ENCODE results near the gene NF2. TPM values are rescaled to one million over a fixed set of nuclear protein-coding genes. Genes with fewer than 3 reads are reported as not detected.

Gene NF2
- polyA plus RNA-seq, 2 donors: 7.5 to 8.3 TPM

- Histone ChIP-seq H3K27ac (ENCODE audit: low read depth in 2 of 2, low read length in 1 of 2) (no peak overlapping the region), H3K9me3 (ENCODE audit: control insufficient read depth in 2 of 2, insufficient read depth in 1 of 2, low read depth in 1 of 2, low read length in 1 of 2) (no peaks in the 10 kb centered on the region), H3K4me3 (ENCODE audit: low read depth in 1 of 2, low read length in 2 of 2) (no peak overlapping the region), H3K36me3 (ENCODE audit: control insufficient read depth in 2 of 2, insufficient read depth in 2 of 2, low read length in 1 of 2) (peaks cover 18 to 46% of the 10 kb centered on the region in 2 donors), H3K27me3 (ENCODE audit: control insufficient read depth in 1 of 2, insufficient read depth in 2 of 2, low read length in 2 of 2) (no peaks in the 10 kb centered on the region), H3K4me1 (ENCODE audit: control insufficient read depth in 2 of 2, insufficient read depth in 2 of 2, low read length in 1 of 2) (no peaks in the 10 kb centered on the region)
- 93 to 94% methylated on average over 14 of the region's 14 CpGs for WGBS, 2 donors
These were observed 70.1 kb downstream of the NF2 start for GRCh38 chr22:29673361-29674066.

GRCh38 chr22:29674121-29674520, 70.7 kb downstream of the NF2 start:
- 90 to 96% methylated on average over 8 of the region's 8 CpGs for WGBS, 2 donors
- no peaks in the 10 kb centered on the region for H3K27me3 ChIP-seq (ENCODE audit: control insufficient read depth in 1 of 2, insufficient read depth in 2 of 2, low read length in 2 of 2)
- no peak overlapping the region for H3K4me3 ChIP-seq (ENCODE audit: low read depth in 1 of 2, low read length in 2 of 2)
- no peak overlapping the region for H3K27ac ChIP-seq (ENCODE audit: low read depth in 2 of 2, low read length in 1 of 2)
- no peaks in the 10 kb centered on the region for H3K9me3 ChIP-seq (ENCODE audit: control insufficient read depth in 2 of 2, insufficient read depth in 1 of 2, low read depth in 1 of 2, low read length in 1 of 2)
- H3K36me3 ChIP-seq (ENCODE audit: control insufficient read depth in 2 of 2, insufficient read depth in 2 of 2, low read length in 1 of 2): peaks cover 18 to 50% of the 10 kb centered on the region in 2 donors
- no peaks in the 10 kb centered on the region for H3K4me1 ChIP-seq (ENCODE audit: control insufficient read depth in 2 of 2, insufficient read depth in 2 of 2, low read length in 1 of 2)

GRCh38 chr22:29679316-29679715, 75.9 kb downstream of the NF2 start:
- peaks cover 21 to 43% of the 10 kb centered on the region in 2 donors for H3K36me3 ChIP-seq (ENCODE audit: control insufficient read depth in 2 of 2, insufficient read depth in 2 of 2, low read length in 1 of 2)
- WGBS, 2 donors: 79 to 80% methylated on average over 1 of the region's 1 CpG
- H3K4me1 ChIP-seq (ENCODE audit: control insufficient read depth in 2 of 2, insufficient read depth in 2 of 2, low read length in 1 of 2): no peaks in the 10 kb centered on the region
- H3K27me3 ChIP-seq (ENCODE audit: control insufficient read depth in 1 of 2, insufficient read depth in 2 of 2, low read length in 2 of 2): no peaks in the 10 kb centered on the region
- H3K4me3 ChIP-seq (ENCODE audit: low read depth in 1 of 2, low read length in 2 of 2): no peak overlapping the region
- no peaks in the 10 kb centered on the region for H3K9me3 ChIP-seq (ENCODE audit: control insufficient read depth in 2 of 2, insufficient read depth in 1 of 2, low read depth in 1 of 2, low read length in 1 of 2)
- H3K27ac ChIP-seq (ENCODE audit: low read depth in 2 of 2, low read length in 1 of 2): no peak overlapping the region

- H3K36me3 ChIP-seq (ENCODE audit: control insufficient read depth in 2 of 2, insufficient read depth in 2 of 2, low read length in 1 of 2): peaks cover 11 to 29% of the 10 kb centered on the region in 2 donors
These were observed 80.1 kb downstream of the NF2 start for GRCh38 chr22:29683536-29683935.

GRCh38 chr22:29684244-29684643, 80.8 kb downstream of the NF2 start:
- 95 to 97% methylated on average over 4 of the region's 4 CpGs for WGBS, 2 donors
- Histone ChIP-seq H3K4me1 (ENCODE audit: control insufficient read depth in 2 of 2, insufficient read depth in 2 of 2, low read length in 1 of 2) (no peaks in the 10 kb centered on the region), H3K27me3 (ENCODE audit: control insufficient read depth in 1 of 2, insufficient read depth in 2 of 2, low read length in 2 of 2) (no peaks in the 10 kb centered on the region), H3K4me3 (ENCODE audit: low read depth in 1 of 2, low read length in 2 of 2) (no peak overlapping the region), H3K9me3 (ENCODE audit: control insufficient read depth in 2 of 2, insufficient read depth in 1 of 2, low read depth in 1 of 2, low read length in 1 of 2) (no peaks in the 10 kb centered on the region), H3K36me3 (ENCODE audit: control insufficient read depth in 2 of 2, insufficient read depth in 2 of 2, low read length in 1 of 2) (peaks cover 8 to 26% of the 10 kb centered on the region in 2 donors), H3K27ac (ENCODE audit: low read depth in 2 of 2, low read length in 1 of 2) (no peak overlapping the region)

More at GRCh38 chr22:29683536-29683935, 80.1 kb downstream of the NF2 start:
- 85 to 95% methylated on average over 4 of the region's 4 CpGs for WGBS, 2 donors
- H3K4me1 ChIP-seq (ENCODE audit: control insufficient read depth in 2 of 2, insufficient read depth in 2 of 2, low read length in 1 of 2): no peaks in the 10 kb centered on the region
- no peaks in the 10 kb centered on the region for H3K27me3 ChIP-seq (ENCODE audit: control insufficient read depth in 1 of 2, insufficient read depth in 2 of 2, low read length in 2 of 2)
- no peak overlapping the region for H3K27ac ChIP-seq (ENCODE audit: low read depth in 2 of 2, low read length in 1 of 2)
- H3K9me3 ChIP-seq (ENCODE audit: control insufficient read depth in 2 of 2, insufficient read depth in 1 of 2, low read depth in 1 of 2, low read length in 1 of 2): no peaks in the 10 kb centered on the region
- no peak overlapping the region for H3K4me3 ChIP-seq (ENCODE audit: low read depth in 1 of 2, low read length in 2 of 2)

DNA sequence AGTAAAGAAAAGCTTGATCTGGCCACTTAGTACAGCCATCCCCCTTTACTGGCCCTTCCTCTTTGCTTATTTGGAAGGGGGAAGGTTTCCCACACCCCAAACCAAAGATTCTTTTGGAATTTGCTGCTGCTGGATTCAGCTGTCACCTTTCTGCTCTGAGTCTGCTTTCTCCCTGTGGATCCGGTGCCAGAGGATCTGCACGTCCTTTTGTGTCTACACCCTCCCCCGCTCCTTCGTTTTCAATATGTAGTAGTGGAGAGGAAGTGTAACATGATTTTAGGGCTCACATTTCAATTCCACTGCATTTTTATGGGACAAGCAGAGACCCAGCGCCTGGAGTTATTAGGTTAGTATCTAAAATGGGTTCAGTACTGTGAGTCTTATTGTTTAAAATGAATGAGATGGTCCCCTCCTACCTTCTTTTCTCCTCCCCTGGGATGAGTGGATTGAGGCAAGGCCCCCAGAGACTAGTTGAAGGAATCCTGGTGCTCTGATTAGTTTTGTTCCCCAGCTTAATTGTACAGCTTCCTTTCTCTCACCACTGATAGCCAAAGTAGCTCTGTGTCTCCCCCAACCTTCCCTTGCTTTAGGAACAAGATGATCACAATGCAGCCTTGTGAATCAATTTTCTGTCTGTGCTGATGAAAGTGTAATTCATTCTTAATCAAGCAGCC, 85.9 kb downstream of the NF2 start:
- H3K9me3 ChIP-seq (ENCODE audit: control insufficient read depth in 2 of 2, insufficient read depth in 1 of 2, low read depth in 1 of 2, low read length in 1 of 2): no peaks in the 10 kb centered on the region
- peaks cover 0 to 18% of the 10 kb centered on the region in 2 donors for H3K36me3 ChIP-seq (ENCODE audit: control insufficient read depth in 2 of 2, insufficient read depth in 2 of 2, low read length in 1 of 2)
- no peak overlapping the region for H3K4me3 ChIP-seq (ENCODE audit: low read depth in 1 of 2, low read length in 2 of 2)
- H3K27me3 ChIP-seq (ENCODE audit: control insufficient read depth in 1 of 2, insufficient read depth in 2 of 2, low read length in 2 of 2): no peaks in the 10 kb centered on the region
- 72 to 83% methylated on average over 5 of the region's 5 CpGs for WGBS, 2 donors
- peaks cover 3 to 11% of the 10 kb centered on the region in 2 donors for H3K4me1 ChIP-seq (ENCODE audit: control insufficient read depth in 2 of 2, insufficient read depth in 2 of 2, low read length in 1 of 2)
- H3K27ac ChIP-seq (ENCODE audit: low read depth in 2 of 2, low read length in 1 of 2): no peak overlapping the region

DNA sequence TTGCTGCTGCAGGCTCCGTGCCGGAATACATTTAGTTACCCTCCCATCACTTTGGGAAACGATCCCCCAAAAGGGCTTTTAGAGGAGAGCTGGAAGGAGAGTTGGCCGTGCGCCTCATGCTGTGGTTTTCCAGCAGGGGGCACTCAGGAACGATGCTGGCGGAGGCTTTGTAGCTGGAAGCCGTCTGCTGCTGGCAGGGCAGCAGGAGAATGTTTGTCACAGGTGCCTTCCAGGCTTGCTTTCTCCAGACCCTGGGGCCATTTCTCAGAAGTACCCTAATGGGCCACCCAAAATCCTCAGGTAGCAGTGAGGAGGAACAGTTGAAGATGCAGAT, 86.4 kb downstream of the NF2 start:
- Histone ChIP-seq H3K36me3 (ENCODE audit: control insufficient read depth in 2 of 2, insufficient read depth in 2 of 2, low read length in 1 of 2) (peaks cover 0 to 20% of the 10 kb centered on the region in 2 donors), H3K27ac (ENCODE audit: low read depth in 2 of 2, low read length in 1 of 2) (no peak overlapping the region), H3K4me3 (ENCODE audit: low read depth in 1 of 2, low read length in 2 of 2) (no peak overlapping the region), H3K9me3 (ENCODE audit: control insufficient read depth in 2 of 2, insufficient read depth in 1 of 2, low read depth in 1 of 2, low read length in 1 of 2) (no peaks in the 10 kb centered on the region), H3K4me1 (ENCODE audit: control insufficient read depth in 2 of 2, insufficient read depth in 2 of 2, low read length in 1 of 2) (peaks cover 5 to 11% of the 10 kb centered on the region in 2 donors), H3K27me3 (ENCODE audit: control insufficient read depth in 1 of 2, insufficient read depth in 2 of 2, low read length in 2 of 2) (no peaks in the 10 kb centered on the region)
- 34 to 38% methylated on average over 8 of the region's 8 CpGs for WGBS, 2 donors

- Histone ChIP-seq H3K4me3 (ENCODE audit: low read depth in 1 of 2, low read length in 2 of 2) (no peak overlapping the region), H3K27me3 (ENCODE audit: control insufficient read depth in 1 of 2, insufficient read depth in 2 of 2, low read length in 2 of 2) (no peaks in the 10 kb centered on the region), H3K27ac (ENCODE audit: low read depth in 2 of 2, low read length in 1 of 2) (no peak overlapping the region), H3K9me3 (ENCODE audit: control insufficient read depth in 2 of 2, insufficient read depth in 1 of 2, low read depth in 1 of 2, low read length in 1 of 2) (no peaks in the 10 kb centered on the region), H3K36me3 (ENCODE audit: control insufficient read depth in 2 of 2, insufficient read depth in 2 of 2, low read length in 1 of 2) (peaks cover 0 to 20% of the 10 kb centered on the region in 2 donors), H3K4me1 (ENCODE audit: control insufficient read depth in 2 of 2, insufficient read depth in 2 of 2, low read length in 1 of 2) (peaks cover 8 to 14% of the 10 kb centered on the region in 2 donors)
- WGBS, 2 donors: 67 to 73% methylated on average over 9 of the region's 9 CpGs
These were observed 87.0 kb downstream of the NF2 start for GRCh38 chr22:29690476-29690875.

DNA sequence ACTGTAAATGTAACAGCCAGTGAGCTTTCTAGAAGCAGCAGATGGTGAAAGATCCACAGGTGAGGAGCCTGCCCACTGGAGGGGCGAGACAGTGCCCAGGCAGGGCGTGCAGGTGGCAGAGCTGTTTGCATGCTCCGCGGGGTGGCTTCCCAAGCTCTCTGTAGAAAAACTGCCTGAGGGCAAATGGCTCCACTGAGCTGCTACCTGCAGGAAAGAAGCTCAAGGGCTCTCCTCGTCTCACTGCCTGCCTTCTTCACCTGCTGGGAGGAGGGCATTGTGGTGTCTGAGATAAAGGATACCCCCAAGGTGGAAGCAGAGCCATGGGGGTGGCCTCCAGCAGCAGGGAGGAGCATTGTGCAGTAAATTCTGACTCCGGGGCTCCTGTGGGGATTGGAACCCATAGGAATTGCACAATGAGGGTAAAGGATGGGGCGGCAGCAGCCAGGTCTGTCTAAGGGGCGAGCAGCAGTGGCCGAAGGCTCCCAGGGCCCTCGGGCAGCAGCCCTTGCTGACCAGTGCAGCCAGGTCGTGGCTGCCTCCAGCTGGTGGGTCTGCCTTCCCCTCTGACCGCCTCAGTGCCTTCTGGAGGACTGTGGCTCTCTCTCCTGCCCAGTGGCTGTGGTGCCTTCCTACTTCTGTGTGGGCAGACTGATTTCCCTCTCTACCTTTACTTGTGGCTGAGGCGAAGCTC, 88.3 kb downstream of the NF2 start:
- H3K4me3 ChIP-seq (ENCODE audit: low read depth in 1 of 2, low read length in 2 of 2): no peak overlapping the region
- H3K27me3 ChIP-seq (ENCODE audit: control insufficient read depth in 1 of 2, insufficient read depth in 2 of 2, low read length in 2 of 2): no peaks in the 10 kb centered on the region
- no peaks in the 10 kb centered on the region for H3K9me3 ChIP-seq (ENCODE audit: control insufficient read depth in 2 of 2, insufficient read depth in 1 of 2, low read depth in 1 of 2, low read length in 1 of 2)
- H3K4me1 ChIP-seq (ENCODE audit: control insufficient read depth in 2 of 2, insufficient read depth in 2 of 2, low read length in 1 of 2): peaks cover 8 to 17% of the 10 kb centered on the region in 2 donors
- peaks cover 0 to 14% of the 10 kb centered on the region in 2 donors for H3K36me3 ChIP-seq (ENCODE audit: control insufficient read depth in 2 of 2, insufficient read depth in 2 of 2, low read length in 1 of 2)
- 85 to 88% methylated on average over 13 of the region's 13 CpGs for WGBS, 2 donors
- no peak overlapping the region for H3K27ac ChIP-seq (ENCODE audit: low read depth in 2 of 2, low read length in 1 of 2)
